Endothelial cell of umbilical vein (primary cell): ENCODE results near the gene DDAH2.

Experiments used
- EZH2 ChIP-seq: IDR thresholded peaks from 2 replicates; pipeline ENCODE4 v1.6.1; 2012; ENCODE audit warnings: borderline replicate concordance, low read depth, mild to moderate bottlenecking, moderate library complexity, low read length, inconsistent platforms; ENCODE audit not compliant: severe bottlenecking
- FOS ChIP-seq: IDR thresholded peaks from 2 replicates; pipeline ENCODE4 v1.6.1; 2011; ENCODE audit warnings: mild to moderate bottlenecking, low read length, moderate library complexity, borderline replicate concordance; ENCODE audit not compliant: insufficient read depth
- POLR2A ChIP-seq: IDR thresholded peaks from 2 replicates; pipeline ENCODE4 v1.6.1; 2012; ENCODE audit warnings: low read depth, mild to moderate bottlenecking, control low read depth, low read length
- TF ChIP-seq, protein P1 (sequence below), 2 donors: IDR thresholded peaks; 1 replicate in 1 of 2; 2 replicates in 1 of 2; pipeline ENCODE4 v1.5.1; 2011; ENCODE audit warnings: low read length in 2 of 2, mild to moderate bottlenecking in 2 of 2, moderate library complexity in 2 of 2, control low read depth in 1 of 2, inconsistent platforms in 1 of 2, low read depth in 1 of 2; ENCODE audit not compliant: insufficient read depth in 1 of 2; ENCODE audit errors: extremely low read depth in 1 of 2

DNA sequence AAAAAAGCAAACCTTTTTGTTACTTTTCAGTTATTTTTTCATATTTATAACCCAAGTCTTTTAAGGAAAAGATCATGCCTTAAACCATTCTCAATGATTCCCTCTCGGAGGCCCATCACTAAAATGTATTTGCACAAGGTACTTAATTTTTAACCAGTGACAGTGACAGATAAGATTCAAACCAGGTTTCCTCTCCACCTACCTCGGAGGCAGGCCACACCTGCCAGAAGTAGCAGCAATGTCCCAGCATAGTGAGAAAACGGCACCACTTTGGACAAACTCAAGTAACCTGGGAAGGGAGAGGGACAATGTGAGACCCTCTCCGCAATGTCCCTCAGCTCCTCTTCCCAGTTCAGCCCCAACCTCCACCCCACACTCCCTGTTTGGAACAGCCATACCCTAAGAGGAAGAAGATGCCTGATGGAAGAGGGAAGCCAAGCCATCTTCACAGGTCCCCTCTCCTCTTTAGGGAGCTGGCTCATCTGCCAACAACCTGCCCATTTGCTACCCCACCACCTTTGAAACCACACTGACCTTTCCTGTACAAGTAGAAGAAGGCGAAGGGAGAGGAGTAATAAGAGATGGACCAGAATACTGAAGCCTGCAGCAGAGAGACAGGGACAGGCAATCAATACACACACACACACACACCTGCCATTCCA is 28.2 kb downstream of the DDAH2 start:
- TF ChIP-seq, protein P1, sequence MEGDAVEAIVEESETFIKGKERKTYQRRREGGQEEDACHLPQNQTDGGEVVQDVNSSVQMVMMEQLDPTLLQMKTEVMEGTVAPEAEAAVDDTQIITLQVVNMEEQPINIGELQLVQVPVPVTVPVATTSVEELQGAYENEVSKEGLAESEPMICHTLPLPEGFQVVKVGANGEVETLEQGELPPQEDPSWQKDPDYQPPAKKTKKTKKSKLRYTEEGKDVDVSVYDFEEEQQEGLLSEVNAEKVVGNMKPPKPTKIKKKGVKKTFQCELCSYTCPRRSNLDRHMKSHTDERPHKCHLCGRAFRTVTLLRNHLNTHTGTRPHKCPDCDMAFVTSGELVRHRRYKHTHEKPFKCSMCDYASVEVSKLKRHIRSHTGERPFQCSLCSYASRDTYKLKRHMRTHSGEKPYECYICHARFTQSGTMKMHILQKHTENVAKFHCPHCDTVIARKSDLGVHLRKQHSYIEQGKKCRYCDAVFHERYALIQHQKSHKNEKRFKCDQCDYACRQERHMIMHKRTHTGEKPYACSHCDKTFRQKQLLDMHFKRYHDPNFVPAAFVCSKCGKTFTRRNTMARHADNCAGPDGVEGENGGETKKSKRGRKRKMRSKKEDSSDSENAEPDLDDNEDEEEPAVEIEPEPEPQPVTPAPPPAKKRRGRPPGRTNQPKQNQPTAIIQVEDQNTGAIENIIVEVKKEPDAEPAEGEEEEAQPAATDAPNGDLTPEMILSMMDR (IDR thresholded peaks at IDR 0.05; ENCODE audit: extremely low read depth in 1 of 2, insufficient read depth in 1 of 2, low read depth in 1 of 2, low read length in 2 of 2): no peak
- TF ChIP-seq EZH2 (no peak), POLR2A (no peak), FOS (no peak)
